Endothelial cell of umbilical vein (primary cell): ENCODE measurements around the gene PAQR6. TPM values are rescaled to one million over a fixed set of nuclear protein-coding genes. Genes with fewer than 3 reads are reported as not detected.

Experiments
- BruUV-seq: library from RNA; stranded (reverse); fragments of 400-500 nt; replicated peaks from 2 replicates; lab custom pipeline; 2021; lab: Mats Ljungman, UMichigan
- CTCF ChIA-PET: fragments of 300-600, 350-600 bp; sonication (Branson Sonifier 250); formaldehyde crosslinking; loops from one replicate; lab custom pipeline; 2021; ENCODE audit warnings: antibody characterized with exemption, inconsistent platforms; lab: Charles Lee
- POLR2A ChIA-PET: fragments of 300-600, 350-600 bp; sonication (Branson Sonifier 250); formaldehyde crosslinking; loops from one replicate; lab custom pipeline; 2021; ENCODE audit warnings: antibody characterized with exemption, inconsistent platforms; lab: Charles Lee
- DNase-seq: peaks from one replicate; pipeline ENCODE4 v3.0.0-alpha.2; 2011; ENCODE audit warnings: low read depth, low spot score
- FAIRE-seq: peaks from 2 replicates; lab custom pipeline; 2011; peaks lifted over from hg19 to GRCh38; lab: Jason Lieb, UNC
- H2AFZ ChIP-seq: 2 replicates; pipeline ENCODE4 v1.6.0; 2012; ENCODE audit warnings: low read depth, low read length, control low read depth, inconsistent platforms
- H3K27ac ChIP-seq: 2 replicates; pipeline ENCODE4 v1.5.1; 2011; ENCODE audit warnings: low read depth, mild to moderate bottlenecking, control low read depth, low read length, moderate library complexity; ENCODE audit not compliant: insufficient read depth
- H3K27me3 ChIP-seq, 2 experiments: 2 replicates each; pipeline versions ENCODE4 v1.6.0 to v1.6.1; 2011; ENCODE audit warnings: low read length in 2 of 2, mixed read lengths in 1 of 2; ENCODE audit not compliant: control insufficient read depth in 2 of 2, insufficient read depth in 2 of 2
- H3K36me3 ChIP-seq, 2 experiments: 2 replicates in 1 of 2; 3 replicates in 1 of 2; pipeline ENCODE4 v1.5.1; 2011; ENCODE audit warnings: low read length in 2 of 2, mild to moderate bottlenecking in 1 of 2, moderate library complexity in 1 of 2; ENCODE audit not compliant: control insufficient read depth in 2 of 2, insufficient read depth in 2 of 2; ENCODE audit errors: extremely low read depth in 1 of 2
- H3K4me1 ChIP-seq: 3 replicates; pipeline ENCODE4 v1.5.1; 2011; ENCODE audit warnings: mild to moderate bottlenecking, low read length; ENCODE audit not compliant: control insufficient read depth, insufficient read depth; ENCODE audit errors: extremely low read depth
- H3K4me2 ChIP-seq: 2 replicates; pipeline ENCODE4 v1.6.1; 2011; ENCODE audit warnings: low read length, control low read depth, mixed read lengths; ENCODE audit not compliant: insufficient read depth
- H3K4me3 ChIP-seq, 3 experiments: fragments of 200-600 bp in 1 of 3; sonication (generic), shearing (Covaris generic) in 1 of 3; replicated peaks in 1 of 3; 2 replicates each; pipeline ENCODE4 v1.5.1; 2011 to 2016; ENCODE audit warnings: control low read depth in 3 of 3, low read length in 3 of 3, mild to moderate bottlenecking in 2 of 3, inconsistent platforms in 1 of 3, low read depth in 1 of 3, moderate library complexity in 1 of 3; ENCODE audit not compliant: insufficient read depth in 1 of 3
- H3K79me2 ChIP-seq: 2 replicates; pipeline ENCODE4 v1.6.0; 2012; ENCODE audit warnings: low read length, inconsistent platforms; ENCODE audit not compliant: control insufficient read depth, insufficient read depth
- H3K9ac ChIP-seq: replicated peaks from 2 replicates; pipeline ENCODE3; 2011; ENCODE audit warnings: low read length, control low read depth; ENCODE audit not compliant: insufficient read depth; ENCODE audit errors: extremely low read depth
- H3K9me1 ChIP-seq: replicated peaks from 3 replicates; pipeline ENCODE4 v1.6.0; 2011; ENCODE audit warnings: mild to moderate bottlenecking, low read length; ENCODE audit not compliant: control insufficient read depth, insufficient read depth; ENCODE audit errors: extremely low read depth
- H3K9me3 ChIP-seq: replicated peaks from 2 replicates; pipeline ENCODE4 v1.5.1; 2012; ENCODE audit warnings: low read length, inconsistent platforms; ENCODE audit not compliant: control insufficient read depth, insufficient read depth
- H4K20me1 ChIP-seq: replicated peaks from 2 replicates; pipeline ENCODE3; 2011; ENCODE audit warnings: mild to moderate bottlenecking, low read length; ENCODE audit not compliant: control insufficient read depth, insufficient read depth; ENCODE audit errors: extremely low read depth
- EZH2 ChIP-seq: IDR thresholded peaks from 2 replicates; pipeline ENCODE4 v1.6.1; 2012; ENCODE audit warnings: borderline replicate concordance, low read depth, mild to moderate bottlenecking, moderate library complexity, low read length, inconsistent platforms; ENCODE audit not compliant: severe bottlenecking
- FOS ChIP-seq: IDR thresholded peaks from 2 replicates; pipeline ENCODE4 v1.6.1; 2011; ENCODE audit warnings: mild to moderate bottlenecking, low read length, moderate library complexity, borderline replicate concordance; ENCODE audit not compliant: insufficient read depth
- GATA2 ChIP-seq: IDR thresholded peaks from 2 replicates; pipeline ENCODE4 v1.7.0; 2011; ENCODE audit warnings: low read depth, mild to moderate bottlenecking, moderate library complexity, mixed read lengths, low read length; ENCODE audit not compliant: insufficient read length, insufficient read depth
- JUN ChIP-seq: IDR thresholded peaks from 2 replicates; pipeline ENCODE4 v1.6.1; 2011; ENCODE audit warnings: borderline replicate concordance, low read depth; ENCODE audit not compliant: insufficient read length, insufficient read depth
- MAX ChIP-seq: IDR thresholded peaks from 2 replicates; pipeline ENCODE4 v1.6.1; 2011; ENCODE audit not compliant: insufficient read depth, insufficient read length
- MYC ChIP-seq: IDR thresholded peaks from one replicate; pipeline ENCODE4 v1.6.1; 2011; ENCODE audit warnings: mild to moderate bottlenecking, low read depth, low read length
- POLR2A ChIP-seq: IDR thresholded peaks from 2 replicates; pipeline ENCODE4 v1.6.1; 2012; ENCODE audit warnings: low read depth, mild to moderate bottlenecking, control low read depth, low read length
- POLR2AphosphoS5 ChIP-seq: IDR thresholded peaks from 2 replicates; pipeline ENCODE4 v1.6.1; 2012; ENCODE audit warnings: low read depth, mild to moderate bottlenecking, control low read depth, low read length, moderate library complexity; ENCODE audit not compliant: insufficient read depth
- dilution Hi-C: fragments of 300-500 bp; cut with MboI; formaldehyde crosslinking; loops from one replicate; pipeline ENCODE4 v1.15.0; 2019; ENCODE audit warnings: low sequenced_read_pairs; ENCODE audit not compliant: extremely low pct_ligation_motif_present
- intact Hi-C: fragments of 100-400 bp; cut with micrococcal nuclease; formaldehyde crosslinking; loops from one replicate; pipeline ENCODE4 v1.10.0; 2022
- polyA plus RNA-seq, 4 experiments: library from polyadenylated mRNA; depleted of rRNA in 3 of 4; stranded (reverse) in 3 of 4; unstranded in 1 of 4; fragments of >200 nt; gene quantifications; 2 replicates each; pipeline versions ENCODE4 v1.2.1 to v1.2.3, GENCODE V29; 2011 to 2012; ENCODE audit warnings: missing spikeins in 1 of 4
- total RNA-seq: library from RNA; stranded (reverse); gene quantifications from 2 replicates; pipeline ENCODE4 v1.2.3, GENCODE V29; 2021
- TF ChIP-seq, protein P1 (sequence below), 2 donors: IDR thresholded peaks; 1 replicate in 1 of 2; 2 replicates in 1 of 2; pipeline ENCODE4 v1.5.1; 2011; ENCODE audit warnings: low read length in 2 of 2, mild to moderate bottlenecking in 2 of 2, moderate library complexity in 2 of 2, control low read depth in 1 of 2, inconsistent platforms in 1 of 2, low read depth in 1 of 2; ENCODE audit not compliant: insufficient read depth in 1 of 2; ENCODE audit errors: extremely low read depth in 1 of 2

The PAQR6 gene
- total and polyA plus RNA-seq, 2 donors (not counting 3 experiments of a cell fraction or from before 2014, with no cell fraction given) = 1.6 to 2.2 TPM

DNA sequence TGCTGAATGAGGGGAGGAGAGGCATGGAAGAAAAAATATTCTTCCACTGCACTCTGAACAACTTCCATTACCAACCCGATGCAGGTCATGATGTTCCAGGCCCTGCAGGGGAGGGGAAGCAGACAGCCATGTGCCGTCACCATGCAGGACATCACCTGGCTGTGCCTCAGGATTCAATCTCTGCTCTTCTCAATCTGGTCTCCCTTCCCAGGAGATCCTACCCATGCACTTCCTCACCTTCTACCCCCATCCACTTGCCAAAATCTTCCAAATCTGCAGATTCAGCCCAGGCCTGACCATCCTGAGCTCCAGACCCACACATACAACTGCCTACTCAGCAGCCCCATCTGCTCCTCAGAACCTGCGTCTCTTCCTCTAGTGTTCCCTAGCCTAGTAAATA, 5.8 kb upstream of the PAQR6 start:
- POLR2A ChIA-PET = no interaction called here
- Histone ChIP-seq H4K20me1 (no peaks in the 10 kb centered on the region), H3K4me2 (no peak overlapping the region), H3K27ac (no peak overlapping the region), H3K4me1 (peaks cover 8% of the 10 kb centered on the region), H3K27me3 (no peaks in the 10 kb centered on the region), H2AFZ (no peak overlapping the region), H3K9ac (no peak overlapping the region), H3K9me3 (no peaks in the 10 kb centered on the region), H3K9me1 (no peaks in the 10 kb centered on the region), H3K79me2 (no peaks in the 10 kb centered on the region), H3K4me3 (no peak overlapping the region), H3K36me3 (peaks cover 23 to 67% of the 10 kb centered on the region in 2 experiments)
- dilution Hi-C loops = no loop called here
- CTCF ChIA-PET = interaction anchor here (1.6 kb wide), 1 partner anchor 108 kb away, joined by 6 read pairs; no protein-coding TSS in a partner anchor
- intact Hi-C loops = no loop called here
- BruUV-seq = no TSS peak
- FAIRE-seq (no peak), DNase-seq (no peak)
- TF ChIP-seq MAX (no peak), GATA2 (no peak), JUN (no peak), FOS (no peak), POLR2A (no peak), MYC (no peak), POLR2AphosphoS5 (no peak), EZH2 (no peak)
- TF ChIP-seq, protein P1, sequence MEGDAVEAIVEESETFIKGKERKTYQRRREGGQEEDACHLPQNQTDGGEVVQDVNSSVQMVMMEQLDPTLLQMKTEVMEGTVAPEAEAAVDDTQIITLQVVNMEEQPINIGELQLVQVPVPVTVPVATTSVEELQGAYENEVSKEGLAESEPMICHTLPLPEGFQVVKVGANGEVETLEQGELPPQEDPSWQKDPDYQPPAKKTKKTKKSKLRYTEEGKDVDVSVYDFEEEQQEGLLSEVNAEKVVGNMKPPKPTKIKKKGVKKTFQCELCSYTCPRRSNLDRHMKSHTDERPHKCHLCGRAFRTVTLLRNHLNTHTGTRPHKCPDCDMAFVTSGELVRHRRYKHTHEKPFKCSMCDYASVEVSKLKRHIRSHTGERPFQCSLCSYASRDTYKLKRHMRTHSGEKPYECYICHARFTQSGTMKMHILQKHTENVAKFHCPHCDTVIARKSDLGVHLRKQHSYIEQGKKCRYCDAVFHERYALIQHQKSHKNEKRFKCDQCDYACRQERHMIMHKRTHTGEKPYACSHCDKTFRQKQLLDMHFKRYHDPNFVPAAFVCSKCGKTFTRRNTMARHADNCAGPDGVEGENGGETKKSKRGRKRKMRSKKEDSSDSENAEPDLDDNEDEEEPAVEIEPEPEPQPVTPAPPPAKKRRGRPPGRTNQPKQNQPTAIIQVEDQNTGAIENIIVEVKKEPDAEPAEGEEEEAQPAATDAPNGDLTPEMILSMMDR (IDR thresholded peaks at IDR 0.05; ENCODE audit: extremely low read depth in 1 of 2, insufficient read depth in 1 of 2, low read depth in 1 of 2, low read length in 2 of 2) = no peak
